GM19324 (cell line): ENCODE data around the gene GRIK4.
"Not testable (repeated sequence)": the region's sequence is repeated elsewhere in the genome, so short reads cannot be mapped to it uniquely, and the experiment has no call there.

ENCODE experiments used
- ATAC-seq: cut with Tn5 transposase; IDR thresholded peaks from one replicate; pipeline ENCODE4 v1.9.1; 2021; ENCODE audit warnings: mild to moderate bottlenecking, moderate library complexity; ENCODE audit not compliant: unreplicated experiment, low FRiP score

GRIK4 gene

GRCh38 chr11:120511116-120511819 is at the start of gene GRIK4:
GRIK4 (plus strand) TSS chr11:120511748; CDS start chr11:120660319, 148,571 bp downstream.
- peak; percentile 70 for ATAC-seq

- no peak for ATAC-seq
Observed at GRCh38 chr11:120462825-120463224, 48.7 kb upstream of the GRIK4 start.

GRCh38 chr11:120465921-120466534 is 45.5 kb upstream of the GRIK4 start:
- no peak for ATAC-seq

GRCh38 chr11:120467627-120468026 is 43.9 kb upstream of the GRIK4 start:
- ATAC-seq: no peak

DNA sequence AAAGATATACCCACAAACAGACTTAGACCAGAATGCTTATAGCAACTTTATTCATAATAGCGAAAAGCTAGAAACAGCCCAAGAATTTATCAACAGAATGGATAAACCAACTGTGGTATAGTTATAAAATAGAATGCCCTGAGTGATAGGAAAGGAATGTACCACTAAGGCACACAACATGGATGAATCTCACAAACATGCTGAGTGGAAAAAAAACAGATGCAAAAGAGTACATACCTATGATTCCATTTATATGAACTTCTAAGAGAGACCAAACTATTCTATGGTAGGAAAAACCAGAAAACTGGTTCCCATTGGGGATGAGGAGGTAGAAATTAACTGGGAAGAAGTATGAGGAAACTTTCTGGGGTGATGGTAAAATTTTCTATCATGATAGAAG is 40.4 kb upstream of the GRIK4 start:
- ATAC-seq: no peak

- ATAC-seq: no peak
Observed at GRCh38 chr11:120471994-120472393, 39.6 kb upstream of the GRIK4 start.

- ATAC-seq: no peak
Observed at GRCh38 chr11:120473503-120473902, 38.0 kb upstream of the GRIK4 start.

- ATAC-seq: no peak
Observed at GRCh38 chr11:120482149-120482548, 29.4 kb upstream of the GRIK4 start.

GRCh38 chr11:120484722-120485121 is 26.8 kb upstream of the GRIK4 start:
- ATAC-seq: no peak

- no peak for ATAC-seq
Observed at GRCh38 chr11:120486138-120486537, 25.4 kb upstream of the GRIK4 start.

GRCh38 chr11:120489799-120490198 is 21.7 kb upstream of the GRIK4 start:
- no peak for ATAC-seq

- no peak for ATAC-seq
Observed at GRCh38 chr11:120492486-120492885, 19.1 kb upstream of the GRIK4 start.

DNA sequence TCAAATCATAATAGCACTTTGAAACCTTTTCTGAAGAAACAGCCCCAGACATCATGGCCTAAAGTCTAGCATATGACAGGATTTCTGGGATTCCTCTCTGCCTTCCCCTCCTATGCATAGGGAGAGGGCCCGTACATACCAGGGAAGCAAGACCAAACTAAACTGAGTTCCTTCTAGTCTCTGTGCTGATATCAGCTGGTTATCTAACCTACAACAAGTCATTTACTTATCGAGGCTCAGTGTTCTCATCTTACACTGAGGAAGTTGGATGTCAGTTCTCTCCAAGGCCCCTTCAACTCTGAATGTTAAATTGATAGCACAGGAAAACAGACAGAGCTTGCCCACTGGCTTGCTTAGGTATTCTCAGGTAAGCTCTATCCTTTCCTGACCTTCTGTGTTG is 17.0 kb upstream of the GRIK4 start:
- no peak for ATAC-seq

DNA sequence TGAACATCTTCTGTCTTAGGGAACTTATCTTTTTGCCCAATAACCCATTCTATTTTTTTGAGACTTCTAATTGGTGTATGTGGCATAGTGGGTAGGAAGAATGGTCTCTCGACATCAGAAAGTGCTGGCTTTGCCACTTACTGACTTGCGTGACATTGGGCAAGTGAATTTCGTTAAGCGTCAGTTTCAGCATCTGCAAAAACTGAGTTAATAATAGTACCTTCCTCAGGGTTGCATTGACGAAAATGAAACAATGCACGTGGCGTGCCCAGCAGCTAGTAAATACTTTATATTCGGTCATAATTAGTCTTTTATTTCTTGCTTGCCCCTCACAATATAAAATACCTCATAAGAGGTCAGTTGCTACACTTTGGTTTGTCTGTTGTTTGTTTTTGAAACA is 12.5 kb upstream of the GRIK4 start:
- no peak for ATAC-seq

DNA sequence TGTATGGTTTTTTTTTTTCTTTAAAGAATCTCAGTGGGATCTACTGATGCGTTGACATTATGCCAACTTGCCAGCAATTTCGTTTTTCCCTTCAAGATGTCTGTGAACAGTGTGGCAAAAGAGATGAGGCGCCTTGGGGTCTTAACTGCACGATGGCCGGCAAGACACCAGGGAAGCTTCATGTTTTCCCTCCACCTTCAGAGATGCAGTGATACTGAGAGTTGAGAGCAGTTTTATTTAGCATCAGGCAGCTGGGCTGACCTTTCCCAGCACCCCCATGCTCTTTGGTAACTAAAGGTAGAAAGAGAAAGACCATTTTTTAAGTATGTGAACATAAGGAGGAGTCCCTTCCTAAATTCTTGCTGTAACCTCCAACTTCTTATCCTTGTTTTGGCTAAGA is 11.7 kb upstream of the GRIK4 start:
- ATAC-seq: no peak

GRCh38 chr11:120500414-120501071 is 11.0 kb upstream of the GRIK4 start:
- no peak for ATAC-seq

DNA sequence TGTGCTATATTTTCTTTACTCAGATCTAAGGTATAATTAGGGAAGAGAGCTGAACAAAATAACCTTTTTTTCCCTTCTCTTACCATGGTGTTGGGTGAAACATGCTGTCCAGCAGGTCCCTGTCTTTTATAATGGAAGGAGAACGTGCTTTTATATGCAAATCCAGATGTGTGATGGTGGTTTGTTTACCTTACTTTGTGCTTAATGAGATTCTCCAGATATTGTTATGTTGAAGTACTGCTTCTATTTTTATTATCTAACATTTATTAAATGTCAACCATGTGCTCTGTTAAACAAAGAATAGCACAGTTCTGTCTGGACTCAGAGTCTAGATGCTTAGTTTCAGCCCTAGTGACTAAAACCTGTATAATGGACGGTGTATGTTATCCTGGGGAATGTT is 10.1 kb upstream of the GRIK4 start:
- ATAC-seq: no peak

- ATAC-seq: no peak
Observed at GRCh38 chr11:120501976-120502755, 9.4 kb upstream of the GRIK4 start.

DNA sequence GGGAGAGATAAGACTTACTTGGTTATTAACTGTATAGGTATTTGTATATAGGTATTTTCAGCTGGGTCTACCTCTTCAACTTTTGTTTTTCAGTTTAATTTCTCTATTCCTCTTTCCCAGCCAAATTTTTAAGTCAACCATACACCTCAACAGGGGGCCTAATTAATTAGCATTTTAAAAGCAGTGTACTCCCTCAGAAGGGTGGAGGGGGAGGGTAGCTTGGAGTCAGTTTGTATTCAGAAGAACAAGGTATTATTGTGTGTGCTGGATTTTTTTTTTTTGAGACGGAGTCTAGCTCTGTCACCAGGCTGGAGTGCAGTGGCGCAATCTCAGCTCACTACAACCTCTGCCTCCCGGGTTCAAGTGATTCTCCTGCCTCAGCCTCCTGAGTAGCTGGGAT is 8.0 kb upstream of the GRIK4 start:
- ATAC-seq: not testable (repeated sequence)

GRCh38 chr11:120505801-120506425 is 5.6 kb upstream of the GRIK4 start:
- no peak for ATAC-seq
